ENCODE data around the gene NARS2.

Gene NARS2

DNA sequence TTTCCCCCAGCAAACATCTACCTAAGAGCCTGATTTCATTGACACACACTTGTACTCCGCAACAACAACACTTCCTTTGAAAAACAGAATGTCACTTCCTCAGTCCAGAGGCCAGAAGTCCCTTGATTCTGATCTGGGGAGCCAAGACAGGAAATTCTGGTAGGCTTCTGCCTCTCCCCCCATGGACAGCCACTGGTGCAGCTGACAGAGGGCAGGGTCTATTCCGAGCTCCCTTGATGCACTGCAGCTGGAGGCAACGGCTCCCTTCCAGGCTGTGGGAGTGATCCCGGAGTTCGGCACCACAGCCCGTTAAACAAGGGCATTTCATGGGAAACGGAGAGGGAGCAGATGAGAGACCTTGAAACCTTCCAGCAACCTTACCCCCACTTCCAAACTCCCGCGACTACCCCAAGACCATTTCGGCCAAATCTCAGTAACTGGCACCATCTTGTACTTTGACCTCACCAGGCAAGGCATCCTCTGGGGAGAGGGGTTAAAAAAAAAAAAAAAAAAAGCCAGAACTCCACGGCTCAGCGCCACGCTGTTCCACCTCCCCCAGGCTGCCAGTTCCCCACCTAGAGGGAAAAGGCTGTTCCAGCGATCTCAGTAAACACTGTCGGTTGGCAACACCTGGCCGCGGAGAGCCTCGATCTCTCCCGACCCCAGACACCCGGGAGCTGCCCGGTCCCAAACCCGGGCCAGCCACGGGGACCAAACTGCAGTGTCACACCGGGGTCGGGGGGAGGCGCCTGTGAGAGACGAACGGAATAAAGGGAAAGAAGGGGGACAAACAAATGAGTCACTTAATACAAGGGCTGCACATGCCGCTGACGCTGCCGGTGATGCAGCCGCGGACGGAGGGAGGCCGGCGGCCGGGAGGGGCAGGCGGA lies 158.1 kb downstream of the NARS2 start:
- TF ChIP-seq, protein P1, sequence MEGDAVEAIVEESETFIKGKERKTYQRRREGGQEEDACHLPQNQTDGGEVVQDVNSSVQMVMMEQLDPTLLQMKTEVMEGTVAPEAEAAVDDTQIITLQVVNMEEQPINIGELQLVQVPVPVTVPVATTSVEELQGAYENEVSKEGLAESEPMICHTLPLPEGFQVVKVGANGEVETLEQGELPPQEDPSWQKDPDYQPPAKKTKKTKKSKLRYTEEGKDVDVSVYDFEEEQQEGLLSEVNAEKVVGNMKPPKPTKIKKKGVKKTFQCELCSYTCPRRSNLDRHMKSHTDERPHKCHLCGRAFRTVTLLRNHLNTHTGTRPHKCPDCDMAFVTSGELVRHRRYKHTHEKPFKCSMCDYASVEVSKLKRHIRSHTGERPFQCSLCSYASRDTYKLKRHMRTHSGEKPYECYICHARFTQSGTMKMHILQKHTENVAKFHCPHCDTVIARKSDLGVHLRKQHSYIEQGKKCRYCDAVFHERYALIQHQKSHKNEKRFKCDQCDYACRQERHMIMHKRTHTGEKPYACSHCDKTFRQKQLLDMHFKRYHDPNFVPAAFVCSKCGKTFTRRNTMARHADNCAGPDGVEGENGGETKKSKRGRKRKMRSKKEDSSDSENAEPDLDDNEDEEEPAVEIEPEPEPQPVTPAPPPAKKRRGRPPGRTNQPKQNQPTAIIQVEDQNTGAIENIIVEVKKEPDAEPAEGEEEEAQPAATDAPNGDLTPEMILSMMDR (IDR thresholded peaks at IDR 0.05; ENCODE audit: low read depth, low read length, missing control alignments), result peak; percentile 66
- no peaks in the 10 kb centered on the region for H3K27me3 ChIP-seq (replicated peaks)
- peak overlapping the region; percentile 79 for H3K27ac ChIP-seq
- peak; percentile 84 for DNase-seq
- H3K4me3 ChIP-seq (ENCODE audit: low read depth, low read length), result peak overlapping the region; percentile 64
- in situ Hi-C loops (cut with HindIII; ENCODE audit: low pct_ligation_motif_present, low sequenced_read_pairs), result no loop called here
- no peaks in the 10 kb centered on the region for H3K36me3 ChIP-seq (replicated peaks)

DNA sequence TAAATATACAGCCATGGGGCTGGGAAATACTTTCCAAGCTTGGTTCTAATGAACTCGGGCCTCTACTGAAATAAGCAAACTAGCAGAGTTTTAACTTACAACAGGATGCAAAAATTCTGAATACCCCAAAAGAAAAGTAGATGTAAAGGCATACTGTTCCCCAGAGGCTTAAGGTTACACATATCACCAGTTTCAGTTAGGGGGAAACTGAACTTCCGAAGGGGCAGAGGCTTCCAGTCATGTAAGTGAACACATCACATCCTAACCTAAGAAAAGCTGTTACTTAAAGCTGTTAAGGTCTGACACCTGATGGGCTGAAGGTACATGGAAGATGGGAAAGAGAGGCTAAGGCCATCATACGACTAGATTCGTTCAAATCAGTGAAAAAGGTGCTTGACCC lies 159.3 kb downstream of the NARS2 start:
- in situ Hi-C loops (cut with HindIII; ENCODE audit: low pct_ligation_motif_present, low sequenced_read_pairs), result no loop called here
- H3K27ac ChIP-seq, result no peak overlapping the region
- no peaks in the 10 kb centered on the region for H3K27me3 ChIP-seq (replicated peaks)
- DNase-seq, result no peak
- no peak overlapping the region for H3K4me3 ChIP-seq (ENCODE audit: low read depth, low read length)
- no peaks in the 10 kb centered on the region for H3K36me3 ChIP-seq (replicated peaks)
- TF ChIP-seq, protein P1 (IDR thresholded peaks at IDR 0.05; ENCODE audit: low read depth, low read length, missing control alignments), result no peak

DNA sequence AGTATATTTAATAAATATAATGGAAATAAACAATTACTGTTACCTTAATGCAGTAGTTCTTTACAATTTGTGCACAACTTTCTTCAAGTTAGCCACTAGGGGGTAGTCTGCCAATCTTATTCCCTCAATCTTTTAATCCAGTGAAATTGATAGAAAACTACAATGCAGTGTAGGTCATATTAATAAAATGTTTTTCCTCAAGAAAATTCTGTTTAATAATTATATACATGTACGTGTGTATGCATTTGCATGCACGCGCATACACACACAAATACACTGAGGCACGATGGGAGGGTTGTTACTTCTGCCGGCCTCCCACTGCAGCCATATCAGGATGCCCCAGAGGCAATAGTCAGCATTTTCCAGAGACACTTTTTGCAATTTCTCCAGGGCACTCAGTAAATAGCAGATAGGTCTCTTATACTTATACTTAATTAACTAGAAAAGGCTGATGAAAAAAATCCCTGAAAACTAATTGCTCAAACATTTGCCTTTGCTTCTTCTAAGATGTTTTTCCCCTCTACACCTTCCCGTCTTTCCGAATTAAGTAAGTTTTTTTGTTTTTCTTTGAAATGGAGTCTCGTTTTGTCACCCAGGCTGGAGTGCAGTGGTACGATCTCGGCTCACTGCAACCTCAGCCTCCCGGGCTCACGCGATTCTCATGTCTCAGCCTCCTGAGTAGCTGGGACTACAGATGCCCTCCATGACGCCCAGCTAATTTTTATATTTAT lies 160.2 kb downstream of the NARS2 start:
- Histone ChIP-seq H3K4me3 (ENCODE audit: low read depth, low read length) (no peak overlapping the region), H3K27me3 (replicated peaks) (no peaks in the 10 kb centered on the region), H3K36me3 (replicated peaks) (no peaks in the 10 kb centered on the region), H3K27ac (no peak overlapping the region)
- DNase-seq, result no peak
- in situ Hi-C loops (cut with HindIII; ENCODE audit: low pct_ligation_motif_present, low sequenced_read_pairs), result no loop called here
- TF ChIP-seq, protein P1 (IDR thresholded peaks at IDR 0.05; ENCODE audit: low read depth, low read length, missing control alignments), result peak; percentile 51

DNA sequence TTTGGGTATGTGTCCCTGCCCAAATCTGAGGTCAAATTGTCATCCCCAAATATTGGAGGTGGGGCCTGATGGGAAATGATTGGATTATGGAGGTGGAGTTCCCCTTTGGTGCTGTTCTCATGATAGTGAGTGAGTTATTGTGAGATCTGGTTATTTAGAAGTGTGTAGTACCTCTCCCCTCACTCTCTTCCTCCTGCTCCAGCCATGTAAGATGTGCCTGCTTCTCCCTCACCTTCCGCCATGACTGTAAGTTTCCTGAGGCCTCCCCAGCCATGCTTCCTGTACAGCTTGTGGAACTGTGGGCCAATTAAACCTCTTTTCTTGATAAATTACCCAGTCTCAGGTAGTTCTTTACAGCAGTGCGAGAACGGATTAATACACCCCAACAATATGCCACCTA lies 166.0 kb downstream of the NARS2 start:
- in situ Hi-C loops (cut with HindIII; ENCODE audit: low pct_ligation_motif_present, low sequenced_read_pairs), result no loop called here
- DNase-seq, result no peak
- no peaks in the 10 kb centered on the region for H3K36me3 ChIP-seq (replicated peaks)
- TF ChIP-seq, protein P1 (IDR thresholded peaks at IDR 0.05; ENCODE audit: low read depth, low read length, missing control alignments), result no peak
- no peak overlapping the region for H3K27ac ChIP-seq
- H3K4me3 ChIP-seq (ENCODE audit: low read depth, low read length), result no peak overlapping the region
- H3K27me3 ChIP-seq (replicated peaks), result no peaks in the 10 kb centered on the region

DNA sequence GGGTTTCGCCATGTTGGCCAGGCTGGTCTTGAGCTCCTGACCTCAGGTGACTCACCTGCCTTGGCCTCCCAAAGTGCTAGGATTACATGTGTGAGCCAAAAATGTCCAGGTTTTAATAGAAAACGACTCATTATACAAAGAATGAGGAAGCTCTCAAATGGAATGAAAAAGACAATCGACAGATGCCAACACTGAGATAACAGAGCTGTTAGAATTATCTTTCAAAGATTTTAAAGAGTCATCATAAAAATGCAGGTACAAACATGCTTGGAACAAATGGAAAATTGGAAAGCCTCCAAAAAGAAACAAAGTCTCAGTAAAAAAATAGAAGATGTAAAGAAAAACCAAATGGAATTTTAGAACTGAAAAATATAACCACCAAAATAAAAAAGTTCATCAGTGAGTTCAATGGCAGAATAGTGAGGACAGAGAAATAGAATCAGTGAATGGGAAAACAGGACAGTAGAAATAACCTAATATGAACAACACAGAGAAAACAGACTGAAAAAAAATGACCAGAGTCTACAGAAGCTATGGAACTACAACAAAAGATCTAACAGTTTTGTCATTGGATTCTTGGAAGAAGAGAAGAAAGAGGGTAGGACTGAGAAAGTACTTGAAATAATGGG lies 168.0 kb downstream of the NARS2 start:
- no peaks in the 10 kb centered on the region for H3K27me3 ChIP-seq (replicated peaks)
- no peak overlapping the region for H3K4me3 ChIP-seq (ENCODE audit: low read depth, low read length)
- TF ChIP-seq, protein P1 (IDR thresholded peaks at IDR 0.05; ENCODE audit: low read depth, low read length, missing control alignments), result no peak
- in situ Hi-C loops (cut with HindIII; ENCODE audit: low pct_ligation_motif_present, low sequenced_read_pairs), result no loop called here
- no peak for DNase-seq
- no peak overlapping the region for H3K27ac ChIP-seq
- no peaks in the 10 kb centered on the region for H3K36me3 ChIP-seq (replicated peaks)

Measured in brain microvascular endothelial cell (primary cell).